Activated CD4-positive, CD25-positive, alpha-beta regulatory T cell (primary cell): ENCODE data around the gene NEXN.
"Not testable (repeated sequence)": the region's sequence is repeated elsewhere in the genome, so short reads cannot be mapped to it uniquely, and the experiment has no call there.

Source experiments
- DNase-seq, 4 experiments: peaks; one replicate each; lab custom pipeline; 2025; lab: John Stamatoyannopoulos, UW

NEXN gene

GRCh38 chr1:77906019-77906545, 17.7 kb downstream of the NEXN start:
- no peak for DNase-seq

- DNase-seq = no peak
Measured at GRCh38 chr1:77906624-77907023, 18.2 kb downstream of the NEXN start.

GRCh38 chr1:77910116-77910515, 21.7 kb downstream of the NEXN start:
- DNase-seq = no peak

GRCh38 chr1:77918918-77919317, 30.5 kb downstream of the NEXN start:
- DNase-seq = not testable (repeated sequence)

GRCh38 chr1:77925518-77925917, 37.1 kb downstream of the NEXN start:
- DNase-seq = no peak

GRCh38 chr1:77925956-77926355, 37.5 kb downstream of the NEXN start:
- DNase-seq = no peak

GRCh38 chr1:77926561-77927357, 38.3 kb downstream of the NEXN start:
- DNase-seq = no peak

GRCh38 chr1:77927414-77927813, 39.0 kb downstream of the NEXN start:
- no peak for DNase-seq

GRCh38 chr1:77929806-77930205, 41.4 kb downstream of the NEXN start:
- no peak for DNase-seq

- DNase-seq = no peak
Measured at GRCh38 chr1:77938651-77939050, 50.2 kb downstream of the NEXN start.

- DNase-seq = no peak
Measured at GRCh38 chr1:77940921-77941570, 52.6 kb downstream of the NEXN start.

GRCh38 chr1:77942400-77943140, 54.1 kb downstream of the NEXN start:
- DNase-seq = no peak

GRCh38 chr1:77945345-77945744, 56.9 kb downstream of the NEXN start:
- no peak for DNase-seq

GRCh38 chr1:77948841-77949424, 60.5 kb downstream of the NEXN start:
- no peak for DNase-seq

GRCh38 chr1:77950873-77951272, 62.4 kb downstream of the NEXN start:
- DNase-seq = no peak

- DNase-seq = no peak
Measured at GRCh38 chr1:77951328-77951727, 62.9 kb downstream of the NEXN start.

GRCh38 chr1:77953907-77954306, 65.5 kb downstream of the NEXN start:
- no peak for DNase-seq

- no peak for DNase-seq
Measured at GRCh38 chr1:77954521-77954920, 66.1 kb downstream of the NEXN start.

- no peak for DNase-seq
Measured at GRCh38 chr1:77955709-77956108, 67.3 kb downstream of the NEXN start.

- no peak for DNase-seq
Measured at GRCh38 chr1:77956464-77956863, 68.0 kb downstream of the NEXN start.

GRCh38 chr1:77958391-77958790, 70.0 kb downstream of the NEXN start:
- no peak for DNase-seq

GRCh38 chr1:77958850-77959249, 70.4 kb downstream of the NEXN start:
- no peak for DNase-seq
